ENCODE data around the gene TRIM69. TPM values are rescaled to one million over a fixed set of nuclear protein-coding genes. Genes with fewer than 3 reads are reported as not detected.
"Not testable (repeated sequence)": the region's sequence is repeated elsewhere in the genome, so short reads cannot be mapped to it uniquely, and the experiment has no call there.

The TRIM69 gene, protein sequence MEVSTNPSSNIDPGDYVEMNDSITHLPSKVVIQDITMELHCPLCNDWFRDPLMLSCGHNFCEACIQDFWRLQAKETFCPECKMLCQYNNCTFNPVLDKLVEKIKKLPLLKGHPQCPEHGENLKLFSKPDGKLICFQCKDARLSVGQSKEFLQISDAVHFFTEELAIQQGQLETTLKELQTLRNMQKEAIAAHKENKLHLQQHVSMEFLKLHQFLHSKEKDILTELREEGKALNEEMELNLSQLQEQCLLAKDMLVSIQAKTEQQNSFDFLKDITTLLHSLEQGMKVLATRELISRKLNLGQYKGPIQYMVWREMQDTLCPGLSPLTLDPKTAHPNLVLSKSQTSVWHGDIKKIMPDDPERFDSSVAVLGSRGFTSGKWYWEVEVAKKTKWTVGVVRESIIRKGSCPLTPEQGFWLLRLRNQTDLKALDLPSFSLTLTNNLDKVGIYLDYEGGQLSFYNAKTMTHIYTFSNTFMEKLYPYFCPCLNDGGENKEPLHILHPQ
- total RNA-seq (ENCODE audit: low replicate concordance): 9.5 and 17.9 TPM in 2 replicates

DNA sequence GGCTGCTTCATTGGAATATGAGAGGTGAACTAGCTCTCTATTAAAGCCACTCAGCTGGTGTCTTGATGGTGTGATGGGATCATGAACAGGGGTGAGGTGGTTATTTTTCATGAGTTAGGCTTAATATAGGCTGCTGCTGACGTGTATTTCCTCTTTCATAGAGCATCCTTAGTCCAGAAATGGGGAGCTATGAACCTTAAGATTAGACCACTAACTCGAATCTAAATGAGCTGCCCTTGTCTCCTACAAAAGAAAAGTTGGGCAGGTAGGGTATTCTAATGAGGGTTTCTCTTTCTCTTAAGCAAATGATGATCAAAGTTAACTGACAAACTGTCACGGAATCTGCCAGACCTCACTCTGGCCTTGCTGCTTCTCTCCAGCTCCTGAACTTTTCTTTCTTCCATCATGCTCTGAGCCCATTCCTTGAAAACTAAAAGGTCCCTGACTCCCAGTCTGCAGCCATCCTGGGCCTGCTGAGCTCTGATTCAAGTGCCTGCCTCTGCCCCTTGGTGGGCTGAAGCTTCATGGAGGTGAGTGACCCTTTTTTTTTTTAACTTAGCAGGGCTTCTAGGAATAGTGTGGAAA lies at the start of gene TRIM69:
Gene TRIM69, plus strand, starts transcription at position 348 of the 585 bp plus-strand sequence. Its CDS starts 177 bp downstream, at position 525.
- TF ChIP-seq, protein P1, sequence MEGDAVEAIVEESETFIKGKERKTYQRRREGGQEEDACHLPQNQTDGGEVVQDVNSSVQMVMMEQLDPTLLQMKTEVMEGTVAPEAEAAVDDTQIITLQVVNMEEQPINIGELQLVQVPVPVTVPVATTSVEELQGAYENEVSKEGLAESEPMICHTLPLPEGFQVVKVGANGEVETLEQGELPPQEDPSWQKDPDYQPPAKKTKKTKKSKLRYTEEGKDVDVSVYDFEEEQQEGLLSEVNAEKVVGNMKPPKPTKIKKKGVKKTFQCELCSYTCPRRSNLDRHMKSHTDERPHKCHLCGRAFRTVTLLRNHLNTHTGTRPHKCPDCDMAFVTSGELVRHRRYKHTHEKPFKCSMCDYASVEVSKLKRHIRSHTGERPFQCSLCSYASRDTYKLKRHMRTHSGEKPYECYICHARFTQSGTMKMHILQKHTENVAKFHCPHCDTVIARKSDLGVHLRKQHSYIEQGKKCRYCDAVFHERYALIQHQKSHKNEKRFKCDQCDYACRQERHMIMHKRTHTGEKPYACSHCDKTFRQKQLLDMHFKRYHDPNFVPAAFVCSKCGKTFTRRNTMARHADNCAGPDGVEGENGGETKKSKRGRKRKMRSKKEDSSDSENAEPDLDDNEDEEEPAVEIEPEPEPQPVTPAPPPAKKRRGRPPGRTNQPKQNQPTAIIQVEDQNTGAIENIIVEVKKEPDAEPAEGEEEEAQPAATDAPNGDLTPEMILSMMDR (IDR thresholded peaks at IDR 0.05; ENCODE audit: insufficient read depth, low read length): no peak
- DNase-seq (ENCODE audit: low read depth): no peak
- no peak within 1 kb of the TSS for H3K4me3 ChIP-seq (ENCODE audit: low read depth, low read length)

DNA sequence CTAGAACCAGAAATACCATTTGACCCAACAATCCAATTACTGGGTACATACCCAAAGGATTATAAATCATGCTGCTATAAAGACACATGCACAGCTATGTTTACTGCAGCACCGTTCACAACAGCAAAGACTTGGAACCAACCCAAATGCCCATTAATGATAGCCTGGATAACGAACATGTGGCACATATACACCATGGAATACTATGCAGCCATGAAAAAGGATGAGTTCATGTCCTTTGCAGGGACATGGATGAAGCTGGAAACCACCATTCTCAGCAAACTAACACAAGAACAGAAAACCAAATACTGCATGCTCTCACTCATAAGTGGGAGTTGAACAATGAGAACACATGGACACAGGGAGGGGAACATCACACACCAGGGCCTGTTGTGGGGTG lies 47.0 kb upstream of the TRIM69 start:
- H3K4me3 ChIP-seq (ENCODE audit: low read depth, low read length); DNase-seq (ENCODE audit: low read depth): not testable (repeated sequence)

DNA sequence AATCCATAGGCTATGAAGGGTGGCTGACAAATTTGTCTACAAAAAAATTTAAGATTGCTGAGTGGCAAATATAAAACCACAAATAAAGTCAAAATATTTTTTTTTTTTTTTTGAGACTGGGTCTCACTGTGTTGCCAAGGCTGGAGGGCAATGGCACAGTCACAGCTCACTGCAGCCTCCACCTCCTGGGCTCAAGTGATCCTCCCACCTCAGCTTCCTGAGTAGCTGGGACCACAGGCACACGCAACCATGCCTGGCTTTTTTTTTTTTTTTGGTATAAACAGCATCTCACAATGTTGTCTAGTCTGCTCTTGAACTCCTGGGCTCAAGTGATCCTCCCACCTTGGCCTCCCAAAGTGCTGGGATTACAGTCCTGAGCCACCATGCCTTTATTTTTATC lies 46.1 kb upstream of the TRIM69 start:
- DNase-seq (ENCODE audit: low read depth); H3K4me3 ChIP-seq (ENCODE audit: low read depth, low read length): not testable (repeated sequence)

DNA sequence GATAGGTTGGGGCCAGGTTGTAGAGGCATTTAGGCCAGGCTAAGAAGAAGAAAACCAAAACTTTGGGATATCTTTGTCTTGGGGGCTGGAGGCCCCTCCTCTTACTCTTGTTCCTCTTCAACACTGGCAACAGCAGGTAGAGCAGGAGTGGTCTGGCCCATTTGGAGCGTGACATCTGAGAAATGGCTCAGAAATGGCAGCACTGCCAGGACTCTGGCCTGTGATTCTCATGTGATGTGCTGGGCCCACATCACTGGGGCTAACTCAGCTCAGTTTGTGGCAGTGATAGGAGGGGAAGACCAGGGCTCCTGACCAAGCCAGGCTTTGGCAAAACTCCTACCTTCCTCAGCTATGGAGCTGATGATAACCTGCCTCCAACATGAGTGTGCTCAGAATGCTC lies 43.7 kb upstream of the TRIM69 start:
- H3K4me3 ChIP-seq (ENCODE audit: low read depth, low read length): no peak overlapping the region
- TF ChIP-seq, protein P1 (IDR thresholded peaks at IDR 0.05; ENCODE audit: insufficient read depth, low read length): no peak
- no peak for DNase-seq (ENCODE audit: low read depth)

DNA sequence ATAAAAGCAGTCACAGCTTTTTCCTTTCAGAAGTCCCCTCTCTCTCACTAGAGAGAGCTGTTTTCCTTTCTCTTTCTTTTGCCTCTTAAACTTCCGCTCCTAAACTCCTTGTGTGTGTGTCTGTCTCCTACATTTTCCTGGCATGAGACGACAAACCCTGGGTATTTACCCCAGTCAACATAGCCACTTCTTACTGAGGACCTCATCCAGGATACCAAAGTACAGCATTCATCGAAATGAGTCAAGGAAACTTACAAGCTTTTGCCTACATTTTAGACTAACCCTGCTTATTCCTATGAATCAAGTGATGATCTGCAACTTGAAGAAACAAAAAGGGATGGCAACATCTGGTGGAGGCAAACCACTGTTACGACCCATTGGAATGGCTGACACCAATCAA lies 41.9 kb upstream of the TRIM69 start:
- no peak overlapping the region for H3K4me3 ChIP-seq (ENCODE audit: low read depth, low read length)
- TF ChIP-seq, protein P1 (IDR thresholded peaks at IDR 0.05; ENCODE audit: insufficient read depth, low read length): no peak
- no peak for DNase-seq (ENCODE audit: low read depth)

DNA sequence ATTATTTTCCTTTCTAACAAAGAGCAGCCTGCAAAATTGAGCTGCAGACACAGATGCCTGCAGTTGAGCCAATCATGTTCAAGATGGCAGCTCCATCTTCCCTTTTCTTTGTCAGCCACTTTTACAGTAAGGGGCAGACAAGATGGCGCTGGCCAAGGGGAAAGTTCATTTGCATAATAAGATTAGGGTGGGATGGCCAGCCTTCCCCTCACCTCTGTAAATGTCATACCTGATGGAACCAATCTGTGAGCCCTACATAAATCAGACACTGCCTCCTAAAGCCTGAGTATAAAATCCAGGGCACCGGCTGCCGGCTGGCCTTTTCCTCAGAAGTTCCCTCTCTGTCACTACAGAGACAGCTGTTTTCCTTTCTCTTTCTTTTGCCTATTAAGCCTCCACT lies 41.0 kb upstream of the TRIM69 start:
- no peak overlapping the region for H3K4me3 ChIP-seq (ENCODE audit: low read depth, low read length)
- TF ChIP-seq, protein P1 (IDR thresholded peaks at IDR 0.05; ENCODE audit: insufficient read depth, low read length): no peak
- DNase-seq (ENCODE audit: low read depth): no peak

DNA sequence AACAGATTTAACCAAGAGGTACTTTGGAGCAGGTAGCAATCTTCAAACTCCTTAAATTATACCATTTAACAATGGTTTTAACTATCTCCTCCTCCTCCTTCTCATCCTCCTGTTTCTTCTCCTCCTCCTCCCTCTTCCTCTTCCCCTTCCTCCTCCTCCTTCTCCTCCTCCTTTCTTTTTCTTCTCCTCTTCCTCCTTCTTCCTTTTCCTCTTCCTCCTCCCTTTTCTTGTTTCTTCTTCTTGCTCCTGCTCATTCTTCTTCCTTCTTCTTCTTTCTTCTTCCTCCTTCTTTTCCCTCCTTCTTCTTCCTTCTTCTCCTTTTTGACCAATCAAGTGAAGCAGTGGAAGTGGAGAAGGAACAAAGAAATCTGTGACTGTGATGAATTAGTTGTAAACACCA lies 39.3 kb upstream of the TRIM69 start:
- no peak for DNase-seq (ENCODE audit: low read depth)
- TF ChIP-seq, protein P1 (IDR thresholded peaks at IDR 0.05; ENCODE audit: insufficient read depth, low read length): no peak
- no peak overlapping the region for H3K4me3 ChIP-seq (ENCODE audit: low read depth, low read length)

Measured in fibroblast of the aortic adventitia (primary cell).